GM19025 (cell line): ENCODE measurements around the gene RPS13.
"Not testable (repeated sequence)": the region's sequence is repeated elsewhere in the genome, so short reads cannot be mapped to it uniquely, and the experiment has no call there.

ENCODE experiments used
- ATAC-seq: cut with Tn5 transposase; IDR thresholded peaks from one replicate; pipeline ENCODE4 v1.9.1; 2021; ENCODE audit warnings: mild to moderate bottlenecking, low read depth, moderate library complexity; ENCODE audit not compliant: unreplicated experiment

RPS13 gene

DNA sequence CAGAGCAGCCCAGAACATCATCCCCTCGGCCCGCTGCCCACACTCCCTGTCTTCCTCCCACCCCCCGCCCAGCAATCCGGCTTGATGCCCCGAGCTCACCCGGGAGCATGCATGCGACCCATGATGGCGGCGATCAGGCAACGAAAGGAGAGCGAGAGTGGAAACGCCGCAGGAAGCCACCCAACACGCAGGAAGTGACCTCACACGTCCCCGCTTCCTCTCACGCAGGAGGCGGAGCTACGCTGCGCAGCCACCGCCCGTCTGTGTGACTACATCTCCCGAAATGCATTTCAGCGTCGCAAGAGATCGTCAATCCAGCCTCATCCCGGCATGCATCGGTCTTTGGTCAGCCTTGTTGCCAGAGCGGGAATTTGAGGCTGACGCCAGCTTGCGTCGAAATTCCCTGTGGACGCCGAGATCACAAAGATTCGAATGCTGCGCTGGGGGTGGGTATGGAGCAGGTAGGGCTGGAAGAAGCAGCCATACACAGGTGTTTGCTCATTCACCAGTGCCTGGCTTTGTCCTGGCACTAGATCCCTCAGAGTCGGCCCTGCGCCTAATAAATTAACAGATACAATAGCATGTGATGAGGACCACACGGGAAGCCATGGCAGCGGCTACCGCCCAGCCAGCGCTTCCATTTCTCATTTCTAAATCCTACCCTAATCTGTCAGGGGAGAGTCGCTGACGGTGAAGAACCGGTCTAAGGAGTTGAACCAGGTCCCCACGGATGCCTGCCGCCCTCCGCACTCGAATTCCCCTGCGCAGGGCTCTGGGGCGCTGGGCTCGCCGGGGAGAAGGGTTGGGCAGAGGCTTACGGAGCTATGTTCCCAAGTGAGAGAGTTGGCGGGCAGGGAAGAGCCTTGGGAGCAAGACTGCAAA lies at the start of gene RPS13:
TSS of gene RPS13 (minus strand) at position 148 of the 882 bp plus-strand sequence. CDS start at position 122, 26 bp downstream.
- peak; percentile 96 for ATAC-seq

DNA sequence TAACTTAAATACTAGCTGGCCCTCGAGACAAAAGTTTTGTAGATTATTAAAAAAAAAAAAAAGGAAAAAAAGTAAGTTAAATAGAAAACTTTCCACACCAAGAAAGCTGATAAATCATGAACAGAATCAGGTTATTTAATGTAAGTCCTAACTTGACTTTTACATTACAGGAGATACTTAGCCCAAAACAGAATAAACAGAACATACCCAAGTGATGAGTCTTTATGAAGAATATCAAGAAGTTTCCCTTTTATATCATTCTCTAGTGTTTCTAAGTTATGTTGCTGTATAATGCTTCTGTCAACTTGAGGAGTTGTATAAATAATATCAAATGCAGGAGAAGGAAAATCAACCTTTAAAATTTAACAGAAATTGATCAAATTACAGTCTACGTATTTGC lies 44.5 kb upstream of the RPS13 start:
- no peak for ATAC-seq

DNA sequence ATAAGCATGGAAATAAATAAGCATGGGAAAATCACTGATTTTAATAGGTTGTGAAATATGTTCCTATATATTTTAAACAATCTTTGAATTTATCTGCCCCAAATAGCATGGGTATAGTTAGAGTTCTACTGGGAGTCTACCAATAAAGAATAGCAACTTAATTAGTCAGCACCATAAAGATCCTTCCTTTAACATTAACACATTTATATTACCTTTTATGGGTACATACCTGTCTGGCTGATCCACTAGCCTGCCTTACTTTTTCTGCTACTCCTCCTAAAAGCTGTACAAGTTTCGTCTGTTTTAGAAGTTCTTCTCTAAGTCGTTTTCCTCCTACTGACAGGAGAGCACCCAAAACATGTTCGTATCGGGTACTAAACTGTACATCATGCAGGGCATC lies 39.8 kb upstream of the RPS13 start:
- ATAC-seq = no peak

DNA sequence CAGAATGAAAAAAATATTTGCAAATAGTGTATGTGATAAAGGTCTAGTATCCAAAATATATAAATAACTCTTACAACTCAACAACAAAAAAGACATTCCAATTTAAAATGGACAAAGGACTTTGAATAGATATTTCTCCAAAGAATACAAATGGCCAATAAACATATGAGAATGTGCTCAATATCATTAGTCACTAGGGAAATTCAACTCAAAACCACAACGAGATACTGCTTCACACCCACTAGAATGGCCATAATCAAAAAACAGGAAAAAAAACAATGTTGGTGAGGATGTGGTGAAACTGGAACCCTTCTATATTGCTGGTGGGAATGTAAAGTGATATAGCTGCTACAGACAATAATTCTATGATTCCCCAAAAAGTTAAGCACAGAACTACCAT lies 38.6 kb upstream of the RPS13 start:
- ATAC-seq = no peak

DNA sequence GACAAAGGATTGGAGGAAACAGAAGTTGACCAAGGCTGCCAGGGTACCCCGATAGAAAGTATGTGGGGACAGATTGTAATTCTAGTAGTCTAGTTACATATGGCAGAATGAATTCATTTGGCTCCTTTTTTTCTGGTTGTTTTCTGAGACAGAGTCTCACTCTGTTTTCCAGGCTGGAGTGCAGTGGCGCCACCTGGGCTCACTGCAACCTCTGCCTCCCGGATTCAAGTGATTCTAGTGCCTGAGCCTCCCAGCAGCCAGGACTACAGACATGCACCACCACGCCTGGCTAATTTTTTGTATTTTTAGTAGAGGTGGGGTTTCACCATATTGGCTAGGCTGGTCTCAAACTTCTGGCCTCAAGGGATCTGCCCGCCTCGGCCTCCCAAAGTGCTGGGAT lies 30.3 kb upstream of the RPS13 start:
- ATAC-seq = not testable (repeated sequence)

DNA sequence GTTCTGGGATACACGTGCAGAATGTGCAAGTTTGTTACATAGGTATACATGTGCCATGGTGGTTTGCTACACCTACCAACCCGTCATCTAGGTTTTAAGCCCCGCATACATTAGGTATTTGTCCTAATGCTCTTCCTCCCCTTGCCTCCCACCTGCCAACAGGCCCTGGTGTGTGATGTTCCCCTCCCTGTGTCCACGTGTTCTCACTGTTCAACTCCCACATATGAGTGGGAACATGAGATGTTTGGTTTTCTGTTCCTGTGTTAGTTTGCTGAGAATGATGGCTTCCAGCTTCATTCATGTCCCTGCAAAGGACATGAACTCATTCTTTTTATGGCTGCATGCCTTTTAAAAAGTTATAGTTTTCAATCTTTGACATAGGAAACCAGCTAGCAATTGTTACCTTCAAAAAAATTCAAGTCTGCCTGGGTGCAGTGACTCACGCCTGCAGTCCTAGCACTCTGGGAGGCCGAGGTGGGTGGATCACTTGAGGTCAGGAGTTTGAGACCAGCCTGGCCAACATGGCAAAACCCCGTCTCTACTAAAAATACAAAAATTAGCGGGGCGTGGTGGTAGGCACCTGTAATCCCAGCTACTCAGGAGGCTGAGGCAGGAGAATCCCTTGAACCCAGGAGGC lies 28.1 kb upstream of the RPS13 start:
- ATAC-seq = not testable (repeated sequence)

DNA sequence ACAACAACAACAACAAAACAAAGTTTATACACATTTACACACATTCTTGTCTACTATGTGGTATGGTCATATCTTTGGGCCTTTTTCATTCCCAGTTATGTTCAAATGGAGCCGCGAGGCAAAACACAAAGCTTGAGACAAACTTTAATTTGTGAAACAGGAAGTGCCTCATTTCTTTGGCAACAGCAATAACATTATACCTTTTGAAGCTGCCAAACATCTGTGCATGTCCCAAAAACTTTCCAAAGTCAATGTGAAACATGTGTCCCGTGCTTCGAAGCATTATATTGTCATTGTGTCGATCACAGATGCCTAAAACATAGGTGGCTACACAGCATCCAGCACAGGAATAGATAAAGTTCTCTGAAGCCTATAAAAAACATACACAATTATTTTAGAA lies 25.0 kb upstream of the RPS13 start:
- ATAC-seq = no peak

DNA sequence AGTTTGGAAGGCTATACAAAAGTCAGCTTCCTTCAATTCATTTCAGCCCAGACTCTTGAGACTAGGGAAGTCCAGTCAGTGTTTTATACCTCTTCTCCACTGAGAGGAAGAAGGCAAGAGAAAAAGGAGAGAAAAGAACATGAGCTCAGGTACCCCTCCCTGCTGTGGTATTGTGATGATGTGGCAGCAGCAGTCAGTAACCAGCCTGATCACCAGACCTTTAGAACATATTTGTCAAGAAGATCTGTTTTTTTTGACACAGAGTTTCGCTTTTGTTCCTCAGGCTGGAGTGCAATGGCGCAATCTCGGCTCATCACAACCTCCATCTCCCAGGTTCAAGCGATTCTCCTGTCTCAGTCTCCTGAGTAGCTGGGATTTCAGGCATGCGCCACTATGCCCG lies 21.2 kb upstream of the RPS13 start:
- no peak for ATAC-seq

DNA sequence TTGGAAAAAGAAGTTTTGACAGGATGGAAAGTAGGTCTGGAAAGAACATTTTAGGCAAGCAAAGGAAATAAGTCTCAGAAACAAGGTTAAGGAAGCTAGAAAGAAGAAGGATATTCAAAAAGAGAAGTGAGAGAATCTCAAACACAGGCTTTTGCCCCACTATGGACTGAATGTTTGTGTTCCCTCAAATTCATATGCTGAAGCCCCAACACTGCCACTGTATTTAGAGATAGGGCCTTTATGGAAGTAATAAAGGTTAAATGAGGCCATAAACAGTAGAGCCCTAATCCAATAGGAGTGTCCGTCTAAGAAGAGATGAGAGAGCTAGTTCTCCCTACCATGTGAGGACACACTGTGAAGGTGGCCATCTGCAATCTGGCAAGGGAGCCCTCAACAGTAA lies 20.6 kb upstream of the RPS13 start:
- no peak for ATAC-seq

DNA sequence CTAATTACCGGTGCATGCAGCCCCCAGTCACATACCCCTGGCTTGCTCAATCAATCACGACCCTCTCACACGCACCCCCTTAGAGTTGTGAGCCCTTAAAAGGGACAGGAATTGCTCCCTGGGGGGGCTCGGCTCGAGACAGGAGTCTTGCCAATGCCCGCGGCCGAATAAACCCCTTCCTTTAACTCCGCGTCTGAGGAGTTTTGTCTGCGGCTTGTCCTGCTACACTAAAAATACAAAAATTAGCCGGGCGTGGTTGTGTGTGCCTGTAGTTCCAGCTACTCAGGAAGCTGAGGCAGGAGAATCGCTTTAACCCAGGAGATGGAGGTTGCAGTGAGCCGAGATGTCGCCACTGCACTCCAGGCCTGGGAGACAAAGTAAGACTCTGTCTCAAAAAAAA lies 8.5 kb upstream of the RPS13 start:
- ATAC-seq = not testable (repeated sequence)

DNA sequence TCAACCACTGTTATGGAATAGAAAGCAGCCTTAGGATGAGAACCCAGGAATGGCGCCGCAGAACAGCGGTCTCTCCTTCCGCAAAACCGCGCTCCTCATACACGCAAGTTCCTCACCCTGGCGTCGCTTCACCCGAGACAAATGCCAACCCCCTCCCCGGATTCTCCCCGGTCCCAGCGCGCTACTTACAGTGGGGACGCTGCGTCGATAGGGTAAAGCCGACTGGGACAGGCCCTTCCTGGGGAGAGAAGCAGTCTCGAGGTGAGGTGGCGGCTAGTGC lies 287 bp downstream of the RPS13 start:
- ATAC-seq = peak; percentile 3

DNA sequence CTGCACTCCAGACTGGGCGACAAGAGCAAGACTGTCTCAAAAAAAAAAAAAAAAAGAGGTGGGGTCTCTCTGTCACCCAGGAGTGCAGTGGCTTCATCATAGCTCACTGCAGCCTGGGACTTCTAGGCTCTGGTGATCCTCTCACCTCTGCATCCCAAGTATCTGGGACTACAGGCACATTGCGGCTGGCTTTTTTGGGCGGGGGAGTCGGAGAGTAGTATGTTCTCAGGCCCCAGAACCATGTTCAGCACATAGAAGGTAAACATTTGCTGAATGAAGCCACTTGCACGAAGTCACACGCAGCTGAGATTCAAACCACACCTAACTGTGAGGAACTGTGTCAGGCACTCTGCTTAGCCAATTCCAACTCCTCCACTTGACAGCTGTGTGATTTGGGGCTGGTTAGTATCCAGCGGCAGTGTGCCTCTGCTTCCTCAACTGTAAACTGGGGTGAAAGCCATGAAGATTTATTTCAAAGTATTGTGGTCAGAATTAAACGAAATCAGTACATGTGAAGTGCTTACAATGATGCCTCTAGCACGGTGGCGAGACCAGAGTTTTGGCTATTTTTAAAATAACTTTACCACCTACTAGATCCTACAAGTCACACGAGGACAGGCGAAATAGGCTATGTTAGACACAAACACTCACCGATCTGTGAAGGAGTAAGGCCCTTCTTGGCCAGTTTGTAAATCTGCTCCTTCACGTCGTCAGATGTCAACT lies 789 bp downstream of the RPS13 start:
- ATAC-seq = no peak

DNA sequence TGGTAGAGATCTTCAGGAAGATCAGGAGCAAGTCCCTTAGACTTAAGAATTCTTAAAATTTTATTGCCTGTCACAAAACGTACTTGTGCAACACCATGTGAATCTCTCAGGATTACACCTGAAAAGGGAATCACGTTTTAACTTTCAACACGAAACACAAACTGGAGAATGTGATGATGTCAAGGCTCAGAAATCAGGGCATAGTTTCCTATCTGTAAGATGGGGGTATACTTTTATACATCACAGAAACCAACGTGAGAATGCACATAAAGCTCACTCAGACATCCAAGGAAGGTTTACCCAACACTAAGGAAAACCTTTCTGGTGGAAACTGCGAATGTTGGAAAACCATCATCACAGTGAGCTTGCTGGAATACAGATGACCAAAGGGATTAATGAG lies 2.0 kb downstream of the RPS13 start:
- ATAC-seq = no peak

DNA sequence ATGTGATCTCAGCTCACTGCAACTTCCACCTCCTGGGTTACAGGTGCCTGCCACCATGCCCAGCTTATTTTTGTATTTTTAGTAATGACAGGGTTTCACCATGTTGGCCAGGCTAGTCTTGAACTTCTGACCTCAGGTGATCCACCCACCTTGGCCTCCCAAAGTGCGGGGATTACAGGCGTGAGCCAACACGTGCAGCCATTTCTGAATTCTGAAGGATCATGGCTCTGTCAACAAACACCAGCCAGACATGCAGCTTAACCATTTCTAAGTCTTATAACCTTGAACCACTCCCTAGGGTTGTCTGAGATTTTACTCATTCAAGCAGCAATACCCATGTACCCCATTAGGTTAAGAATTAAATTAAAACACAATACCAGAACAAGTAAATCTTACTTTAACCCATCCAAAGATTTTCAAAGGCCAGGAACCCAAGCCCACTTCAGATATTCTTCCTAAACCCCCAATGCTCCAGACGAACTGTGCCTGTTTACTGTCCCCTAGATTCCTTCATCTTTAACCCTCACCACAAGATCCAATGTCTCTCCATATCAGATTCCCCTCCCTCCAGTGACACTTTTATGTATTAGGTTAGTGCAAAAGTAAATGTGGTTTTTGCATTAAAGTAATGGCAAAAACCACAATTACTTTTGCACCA lies 4.0 kb downstream of the RPS13 start:
- no peak for ATAC-seq

DNA sequence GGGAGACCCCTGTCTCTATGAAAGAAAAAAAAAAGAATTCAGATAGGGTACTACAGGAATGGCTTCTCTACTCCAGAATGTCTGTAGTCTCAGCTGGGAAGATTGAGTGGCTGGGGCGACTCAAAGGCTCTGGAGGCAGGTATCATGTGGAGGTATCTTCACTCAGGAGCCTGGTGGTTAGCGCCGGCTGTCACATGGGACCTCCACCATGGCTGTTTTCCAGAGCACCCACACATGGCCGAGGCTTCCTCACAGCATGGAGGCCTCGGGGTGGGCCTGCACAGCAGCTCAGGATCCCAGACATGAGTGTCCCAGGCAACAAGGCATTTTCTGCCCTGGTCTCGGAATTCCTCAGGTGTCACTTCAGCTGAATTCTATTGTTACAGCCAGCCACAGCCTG lies 10.1 kb downstream of the RPS13 start:
- no peak for ATAC-seq

DNA sequence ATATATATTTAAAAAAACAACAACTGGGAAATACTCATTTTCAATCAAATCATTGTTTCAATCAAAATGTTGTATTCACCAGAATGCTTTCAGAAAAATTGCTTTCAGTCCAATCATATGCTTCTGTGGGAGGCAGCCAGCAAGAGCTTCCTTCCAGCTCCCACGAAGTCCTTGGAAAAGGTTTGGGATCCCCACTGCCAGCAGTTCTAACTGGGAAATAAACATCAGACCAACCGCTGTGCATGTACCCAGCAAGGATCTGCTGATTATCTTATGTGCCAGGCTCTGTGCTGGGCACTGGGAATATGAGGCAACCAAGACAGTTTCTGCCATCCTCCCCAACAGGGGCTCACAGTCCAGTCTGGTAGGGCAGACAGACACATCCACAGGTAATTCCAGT lies 10.8 kb downstream of the RPS13 start:
- ATAC-seq = no peak

DNA sequence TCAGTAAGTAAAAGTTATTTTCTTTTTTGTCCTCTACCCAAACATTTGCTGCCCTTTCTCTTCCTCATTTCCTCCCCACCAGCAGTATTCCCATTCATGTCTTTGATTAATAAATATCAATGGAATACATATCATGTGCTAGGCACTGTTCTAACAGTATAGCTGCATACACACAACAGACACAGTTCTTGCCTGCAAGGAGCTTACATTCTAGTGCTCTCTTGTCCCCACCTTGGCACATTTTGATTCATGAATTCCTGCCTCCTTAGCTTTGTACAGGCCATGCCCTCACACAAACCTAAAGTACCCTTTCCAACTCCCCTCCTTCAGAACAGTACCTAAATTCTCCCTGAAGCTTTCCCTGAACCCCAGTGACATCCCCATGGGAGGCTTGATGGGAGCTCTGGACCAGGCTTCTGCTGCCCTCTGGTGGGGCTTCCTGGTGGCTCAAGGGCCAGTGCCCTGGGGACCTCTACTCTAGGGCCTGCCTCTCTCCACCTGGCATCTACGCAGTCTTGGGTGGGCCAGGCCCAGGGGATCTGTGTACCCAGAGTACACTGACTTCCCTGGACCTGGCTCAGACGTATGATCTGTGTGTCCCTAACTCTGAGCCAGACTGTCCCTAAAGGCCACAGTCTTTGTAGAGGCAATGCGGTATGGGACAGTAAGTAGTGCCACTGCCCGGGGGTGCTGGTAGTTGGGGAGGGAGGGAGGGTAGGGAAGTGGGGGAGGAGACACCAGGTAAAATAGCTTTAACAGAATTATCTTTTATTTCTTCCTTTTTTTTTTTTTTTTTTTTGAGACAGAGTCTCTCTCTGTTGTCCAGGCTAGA lies 14.1 kb downstream of the RPS13 start:
- ATAC-seq = no peak

DNA sequence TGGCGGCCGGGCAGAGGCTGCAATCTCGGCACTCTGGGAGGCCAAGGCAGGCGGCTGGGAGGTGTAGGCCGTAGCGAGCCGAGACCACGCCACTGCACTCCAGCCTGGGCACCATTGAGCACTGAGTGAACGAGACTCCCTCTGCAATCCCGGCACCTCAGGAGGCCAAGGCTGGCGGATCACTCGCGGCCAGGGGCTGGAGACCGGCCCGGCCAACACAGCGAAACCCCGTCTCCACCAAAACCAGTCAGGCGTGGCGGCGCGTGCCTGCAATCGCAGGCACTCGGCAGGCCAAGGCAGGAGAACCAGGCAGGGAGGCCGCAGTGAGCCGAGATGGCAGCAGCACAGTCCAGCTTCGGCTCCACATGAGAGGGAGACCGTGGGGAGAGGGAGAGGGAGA lies 26.3 kb downstream of the RPS13 start:
- ATAC-seq = not testable (repeated sequence)

DNA sequence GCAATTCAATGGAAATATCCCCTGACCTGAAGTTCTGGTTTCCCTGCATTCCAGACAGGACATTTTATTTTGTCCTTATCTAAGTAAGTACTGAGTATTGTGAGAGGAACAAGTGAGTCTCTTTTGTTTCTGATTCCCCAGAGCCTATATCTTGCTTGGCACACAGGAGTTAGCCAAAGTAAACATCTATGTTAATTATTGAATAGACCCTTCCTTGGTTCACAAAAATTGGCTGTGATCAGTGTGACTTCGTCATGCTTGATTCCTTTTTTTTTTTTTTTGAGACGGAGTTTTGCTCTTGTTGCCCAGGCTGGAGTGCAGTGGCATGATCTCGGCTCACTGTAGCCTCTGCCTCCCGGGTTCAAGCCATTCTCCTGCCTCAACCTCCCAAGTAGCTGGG lies 29.0 kb downstream of the RPS13 start:
- not testable (repeated sequence) for ATAC-seq

DNA sequence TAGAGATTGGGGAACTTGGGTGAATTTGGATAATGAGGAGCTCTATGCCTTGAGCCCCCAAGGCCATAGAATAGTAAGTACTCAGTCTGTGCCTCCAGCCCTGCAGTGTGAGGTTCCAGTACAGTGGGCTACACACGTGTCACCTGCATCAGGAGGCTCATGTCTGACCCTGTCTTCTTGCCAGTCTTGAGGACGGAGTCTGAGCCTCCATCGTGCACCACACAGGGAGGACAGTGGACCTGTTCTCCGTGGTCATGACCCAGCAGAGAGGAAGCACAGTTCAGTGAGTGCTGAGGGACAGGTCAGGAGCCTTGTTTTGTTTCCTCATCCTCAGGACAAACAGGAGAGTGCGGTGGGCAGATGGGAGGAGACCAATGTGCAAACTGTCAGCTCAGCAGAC lies 30.8 kb downstream of the RPS13 start:
- no peak for ATAC-seq
